Right ventricle myocardium inferior (tissue), 1 donor: ENCODE data around the gene CTDSP1. TPM values are rescaled to one million over a fixed set of nuclear protein-coding genes. Genes with fewer than 3 reads are reported as not detected.

Experiments
- ATAC-seq: fragments of 200-7000 bp; cut with Tn5 transposase; one replicate; pipeline ENCODE4 v1.9.1; 2020; ENCODE audit warnings: mild to moderate bottlenecking, moderate library complexity
- DNase-seq: peaks from one replicate; pipeline ENCODE4 v3.0.0; 2021; ENCODE audit errors: missing footprints
- intact Hi-C: fragments of 100-400 bp; cut with DNase I; formaldehyde crosslinking; loops from one replicate; pipeline ENCODE4 v1.11.0; 2022
- long read RNA-seq: library from polyadenylated mRNA; unstranded; transcript quantifications from one replicate; pipeline ENCODE4 v2.0.0, GENCODE V29; 2021
- total RNA-seq: library from RNA; stranded (reverse); fragmentation: NEBNext Ultra II Directional; extraction: Animal tissue kit (Norgen Biotek cat#: 25700); gene quantifications from one replicate; pipeline ENCODE4 v1.2.1, GENCODE V29; 2021
- donor health status: DM: no; HTN: yes; CAD: no; lungs with severe emphysema.

CTDSP1 gene
- 101 TPM for total RNA-seq
- long read RNA-seq, partial matches to known transcripts = 4 of 21 reads
- long read RNA-seq, other reads (novel, unspliced or antisense) = 17 of 21 reads

GRCh38 chr2:218399391-218400166 is at the start of gene CTDSP1:
Gene CTDSP1, plus strand, starts transcription at chr2:218399868. Its CDS starts 223 bp downstream, at chr2:218400091.
- peak; percentile 70 for ATAC-seq
- intact Hi-C loops = loop anchor here (5.0 kb wide), 1 partner anchor 127 kb away; the partner anchor contains the start of genes AAMP and PNKD

GRCh38 chr2:218354045-218354444 is 45.6 kb upstream of the CTDSP1 start:
- intact Hi-C loops = loop anchor here (10.0 kb wide), 1 partner anchor 169 kb away; no protein-coding TSS in a partner anchor
- DNase-seq (no peak), ATAC-seq (no peak)

More at GRCh38 chr2:218399391-218400166, at the start of gene CTDSP1:
- peak; percentile 97 for DNase-seq

- intact Hi-C loops = loop anchor here (10.0 kb wide), 1 partner anchor 170 kb away; no protein-coding TSS in a partner anchor
- DNase-seq (no peak), ATAC-seq (no peak)
Measured at GRCh38 chr2:218354850-218355443, 44.7 kb upstream of the CTDSP1 start.

- DNase-seq (no peak), ATAC-seq (peak; percentile 17)
- intact Hi-C loops = loop anchor here (10.0 kb wide), 1 partner anchor 173 kb away; no protein-coding TSS in a partner anchor
Measured at GRCh38 chr2:218357236-218358177, 42.2 kb upstream of the CTDSP1 start.

GRCh38 chr2:218360453-218360852 is 39.2 kb upstream of the CTDSP1 start:
- intact Hi-C loops = no loop called here
- peak; percentile 27 for ATAC-seq
- DNase-seq = no peak

- DNase-seq (no peak), ATAC-seq (no peak)
- intact Hi-C loops = no loop called here
Measured at GRCh38 chr2:218362606-218363005, 37.1 kb upstream of the CTDSP1 start.

- no peak for ATAC-seq
- no peak for DNase-seq
- intact Hi-C loops = no loop called here
Measured at GRCh38 chr2:218363736-218364135, 35.9 kb upstream of the CTDSP1 start.

GRCh38 chr2:218364196-218364595 is 35.5 kb upstream of the CTDSP1 start:
- DNase-seq (no peak), ATAC-seq (no peak)
- intact Hi-C loops = no loop called here

GRCh38 chr2:218366621-218367414 is 32.9 kb upstream of the CTDSP1 start:
- intact Hi-C loops = loop anchor here (5.0 kb wide), 2 partner anchors 45 to 75 kb away; partner anchors contain the start of gene TMBIM1
- DNase-seq (no peak), ATAC-seq (no peak)

- peak; percentile 97 for ATAC-seq
Measured at GRCh38 chr2:218367415-218368149, 32.1 kb upstream of the CTDSP1 start.

GRCh38 chr2:218368150-218368528 is 31.5 kb upstream of the CTDSP1 start:
- ATAC-seq (no peak), DNase-seq (no peak)
- intact Hi-C loops = loop anchor here (5.0 kb wide), 2 partner anchors 46 to 76 kb away; partner anchors contain the start of gene TMBIM1

More at GRCh38 chr2:218367415-218368149, 32.1 kb upstream of the CTDSP1 start:
- peak; percentile 97 for DNase-seq
- intact Hi-C loops = loop anchor here (5.0 kb wide), 2 partner anchors 45 to 75 kb away; partner anchors contain the start of gene TMBIM1

GRCh38 chr2:218368621-218369153 is 31.0 kb upstream of the CTDSP1 start:
- ATAC-seq = peak; percentile 33
- DNase-seq = peak; percentile 78
- intact Hi-C loops = loop anchor here (5.0 kb wide), 2 partner anchors 46 to 76 kb away; partner anchors contain the start of gene TMBIM1

- DNase-seq (no peak), ATAC-seq (no peak)
- intact Hi-C loops = loop anchor here (5.0 kb wide), 2 partner anchors 47 to 77 kb away; partner anchors contain the start of gene TMBIM1
Measured at GRCh38 chr2:218369330-218369729, 30.3 kb upstream of the CTDSP1 start.

- intact Hi-C loops = no loop called here
- DNase-seq = peak; percentile 84
- ATAC-seq = peak; percentile 27
Measured at GRCh38 chr2:218370410-218371063, 29.1 kb upstream of the CTDSP1 start.

GRCh38 chr2:218371983-218372350 is 27.7 kb upstream of the CTDSP1 start:
- ATAC-seq (no peak), DNase-seq (no peak)
- intact Hi-C loops = no loop called here

- ATAC-seq = no peak
- DNase-seq = no peak
- intact Hi-C loops = no loop called here
Measured at GRCh38 chr2:218374795-218375194, 24.9 kb upstream of the CTDSP1 start.
